Activated CD8-positive, alpha-beta T cell treated with anti-CD3 and anti-CD28 coated beads, Interleukin-2, amount 10 ng/mL, durations not matched to agents 7 days and 5 days (primary cell): ENCODE measurements around the gene GIPC1. TPM values are rescaled to one million over a fixed set of nuclear protein-coding genes. Genes with fewer than 3 reads are reported as not detected.
A peak's percentile ranks its signal among the peaks of the same experiment; 100 is the strongest.
"Not testable (repeated sequence)": the region's sequence is repeated elsewhere in the genome, so short reads cannot be mapped to it uniquely, and the experiment has no call there.

Source experiments
- ATAC-seq: fragments of 150-1000 bp; cut with Tn5 transposase; one replicate; pipeline ENCODE4 v1.10.0; 2021; ENCODE audit warnings: moderate library complexity
- CTCF ChIA-PET: fragments of 350-600 bp; sonication (Branson Sonifier 250); formaldehyde crosslinking; loops from one replicate; lab custom pipeline; 2021; ENCODE audit warnings: antibody characterized with exemption; lab: Charles Lee
- POLR2A ChIA-PET: fragments of 350-600 bp; sonication (Branson Sonifier 250); formaldehyde crosslinking; loops from one replicate; lab custom pipeline; 2021; ENCODE audit warnings: antibody characterized with exemption; lab: Charles Lee
- DNase-seq: peaks from one replicate; pipeline ENCODE4 v3.0.0-alpha.2; 2020
- H3K27ac Mint-ChIP-seq: one replicate; pipeline ENCODE4 v1.8.0; 2021; ENCODE audit warnings: mild to moderate bottlenecking, mixed read lengths
- H3K27me3 Mint-ChIP-seq: one replicate; pipeline ENCODE4 v1.8.0; 2021; ENCODE audit warnings: low read depth, mixed read lengths
- H3K36me3 Mint-ChIP-seq: one replicate; pipeline ENCODE4 v1.8.0; 2021; ENCODE audit warnings: low read depth, mixed read lengths
- H3K4me1 Mint-ChIP-seq: one replicate; pipeline ENCODE4 v1.8.0; 2021; ENCODE audit warnings: low read depth, mixed read lengths
- H3K4me3 Mint-ChIP-seq: one replicate; pipeline ENCODE4 v1.8.0; 2021; ENCODE audit warnings: mild to moderate bottlenecking, mixed read lengths
- H3K9me3 Mint-ChIP-seq: one replicate; pipeline ENCODE4 v1.8.0; 2022; ENCODE audit warnings: mixed read lengths; ENCODE audit not compliant: insufficient read depth
- total RNA-seq, 2 experiments: library from RNA; stranded (reverse); gene quantifications; one replicate each; pipeline ENCODE4 v1.2.3, GENCODE V29; 2021

The GIPC1 gene
- total RNA-seq, 2 experiments from 2014 or later: 37.9 to 39.3 TPM

GRCh38 chr19:14467816-14468215, 28.1 kb downstream of the GIPC1 start:
- POLR2A ChIA-PET: interaction anchor here (1.2 kb wide), 1 partner anchor 48 kb away, joined by 5 read pairs; the partner anchor contains the start of gene DDX39A
- no peak for DNase-seq

DNA sequence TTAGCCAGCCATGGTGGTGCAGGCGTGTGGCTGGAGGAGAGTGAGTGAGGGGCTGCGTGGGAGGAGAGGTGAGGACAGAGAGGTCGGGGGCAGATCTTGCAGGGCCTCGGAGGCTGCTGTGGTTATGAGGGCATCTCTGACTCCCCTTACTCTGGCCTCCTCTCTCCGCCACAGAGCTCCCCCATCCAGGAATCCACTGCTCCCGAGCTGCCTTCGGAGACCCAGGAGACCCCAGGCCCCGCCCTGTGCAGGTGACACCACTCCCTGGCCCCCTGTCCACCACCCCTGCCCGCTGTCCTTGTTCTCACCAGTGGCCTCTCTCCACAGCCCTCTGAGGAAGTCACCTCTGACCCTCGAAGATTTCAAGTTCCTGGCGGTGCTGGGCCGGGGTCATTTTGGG, 28.5 kb downstream of the GIPC1 start:
- peaks cover 9% of the 10 kb centered on the region for H3K4me1 Mint-ChIP-seq
- H3K27me3 Mint-ChIP-seq: no peaks in the 10 kb centered on the region
- no peak for DNase-seq
- POLR2A ChIA-PET: no interaction called here
- CTCF ChIA-PET: interaction anchor here (1.5 to 2.3 kb wide), 3 partner anchors 13 to 35 kb away, joined by 3 to 12 read pairs (median 11); partner anchors contain the start of gene PKN1
- no peak for ATAC-seq
- peaks cover 44% of the 10 kb centered on the region for H3K36me3 Mint-ChIP-seq
- no peaks in the 10 kb centered on the region for H3K9me3 Mint-ChIP-seq
- no peak overlapping the region for H3K27ac Mint-ChIP-seq
- no peak overlapping the region for H3K4me3 Mint-ChIP-seq

More at GRCh38 chr19:14467816-14468215, 28.1 kb downstream of the GIPC1 start:
- Mint-ChIP-seq H3K9me3 (no peaks in the 10 kb centered on the region), H3K27me3 (peaks cover 3% of the 10 kb centered on the region), H3K4me1 (peaks cover 12% of the 10 kb centered on the region), H3K27ac (no peak overlapping the region), H3K4me3 (no peak overlapping the region), H3K36me3 (peaks cover 40% of the 10 kb centered on the region)
- CTCF ChIA-PET: interaction anchor here (0.7 to 2.3 kb wide), 5 partner anchors 13 to 330 kb away, joined by 3 to 12 read pairs (median 4); partner anchors contain the start of gene PKN1
- ATAC-seq: no peak

GRCh38 chr19:14463747-14464146, 32.2 kb downstream of the GIPC1 start:
- H3K4me3 Mint-ChIP-seq: no peak overlapping the region
- H3K27ac Mint-ChIP-seq: no peak overlapping the region
- no peak for ATAC-seq
- DNase-seq: no peak
- peaks cover 11% of the 10 kb centered on the region for H3K4me1 Mint-ChIP-seq
- ChIA-PET POLR2A (no interaction called here), CTCF (interaction anchor here (2.7 kb wide), 1 partner anchor 16 kb away, joined by 16 read pairs; no protein-coding TSS in a partner anchor)
- no peaks in the 10 kb centered on the region for H3K27me3 Mint-ChIP-seq
- peaks cover 57% of the 10 kb centered on the region for H3K36me3 Mint-ChIP-seq
- no peaks in the 10 kb centered on the region for H3K9me3 Mint-ChIP-seq

DNA sequence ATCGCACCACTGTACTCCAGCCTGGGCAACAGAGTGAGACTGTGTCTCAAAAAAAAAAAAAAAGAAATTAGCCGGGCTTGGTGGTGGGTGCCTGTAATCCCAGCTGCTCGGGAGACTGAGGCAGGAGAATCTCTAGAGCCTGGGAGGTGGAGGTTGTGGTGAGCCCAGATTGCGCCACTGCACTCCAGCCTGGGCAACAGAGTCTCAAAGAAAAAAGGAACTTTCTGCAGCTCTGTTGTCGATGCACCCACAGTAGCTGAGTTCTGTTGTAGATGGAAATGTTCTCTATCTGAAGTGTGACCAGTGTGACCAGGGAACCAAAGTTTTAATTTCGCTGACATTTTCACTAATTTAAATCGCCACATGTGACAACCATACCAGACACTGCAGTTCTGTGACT, 33.5 kb downstream of the GIPC1 start:
- CTCF ChIA-PET, H3K27me3 Mint-ChIP-seq, H3K9me3 Mint-ChIP-seq, DNase-seq, ATAC-seq, H3K4me3 Mint-ChIP-seq, POLR2A ChIA-PET, H3K27ac Mint-ChIP-seq: not testable (repeated sequence)
- Mint-ChIP-seq H3K36me3 (peaks cover 62% of the 10 kb centered on the region), H3K4me1 (peaks cover 17% of the 10 kb centered on the region)

DNA sequence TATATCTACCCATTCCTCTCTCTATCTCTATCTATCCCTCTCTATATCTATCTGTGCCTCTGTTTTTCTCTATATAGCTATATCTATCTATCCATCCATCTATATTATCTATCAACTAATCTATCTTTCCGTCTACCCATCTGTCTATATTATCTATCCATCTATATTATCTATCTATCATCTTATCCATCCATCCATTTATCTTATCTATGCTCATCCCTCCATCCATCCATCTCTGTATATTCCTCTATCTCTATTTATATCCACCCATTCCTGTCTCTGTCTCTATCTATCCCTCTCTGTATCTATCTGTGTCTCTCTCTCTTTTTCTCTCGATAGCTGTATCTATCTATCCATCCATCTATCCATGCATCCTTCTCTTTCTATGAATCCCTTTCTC, 35.0 kb downstream of the GIPC1 start:
- ATAC-seq (no peak), DNase-seq (no peak)
- ChIA-PET CTCF (interaction anchor here (1.4 kb wide), 1 partner anchor 11 kb away, joined by 3 read pairs; no protein-coding TSS in a partner anchor), POLR2A (no interaction called here)
- Mint-ChIP-seq H3K4me3 (no peak overlapping the region), H3K27ac (peak overlapping the region; percentile 27), H3K36me3 (peaks cover 65% of the 10 kb centered on the region), H3K27me3 (no peaks in the 10 kb centered on the region), H3K9me3 (no peaks in the 10 kb centered on the region), H3K4me1 (peaks cover 17% of the 10 kb centered on the region)

- ChIA-PET CTCF (interaction anchor here (1.0 to 1.1 kb wide), 3 partner anchors 12 to 20 kb away, joined by 3 to 4 read pairs (median 4); partner anchors contain the start of gene PTGER1), POLR2A (interaction anchor here (0.8 to 1.3 kb wide), 2 partner anchors 13 to 49 kb away, joined by 3 read pairs; no protein-coding TSS in a partner anchor)
- Mint-ChIP-seq H3K9me3 (no peaks in the 10 kb centered on the region), H3K27me3 (no peaks in the 10 kb centered on the region), H3K4me1 (peaks cover 17% of the 10 kb centered on the region), H3K4me3 (no peak overlapping the region), H3K27ac (peak overlapping the region; percentile 70), H3K36me3 (peaks cover 65% of the 10 kb centered on the region)
- DNase-seq (peak; percentile 70), ATAC-seq (peak; percentile 95)
These were observed 36.2 kb downstream of the GIPC1 start for GRCh38 chr19:14459703-14460102.

- H3K4me1 Mint-ChIP-seq, H3K27me3 Mint-ChIP-seq, ATAC-seq, POLR2A ChIA-PET, H3K4me3 Mint-ChIP-seq, H3K9me3 Mint-ChIP-seq, H3K27ac Mint-ChIP-seq, DNase-seq: not testable (repeated sequence)
- CTCF ChIA-PET: interaction anchor here (1.3 kb wide), 1 partner anchor 28 kb away, joined by 4 read pairs; no protein-coding TSS in a partner anchor
- peaks cover 62% of the 10 kb centered on the region for H3K36me3 Mint-ChIP-seq
These were observed 43.6 kb downstream of the GIPC1 start for GRCh38 chr19:14452303-14452702.

GRCh38 chr19:14450876-14451275, 45.1 kb downstream of the GIPC1 start:
- no peak for DNase-seq
- ATAC-seq: no peak
- ChIA-PET POLR2A (no interaction called here), CTCF (no interaction called here)
- peaks cover 67% of the 10 kb centered on the region for H3K36me3 Mint-ChIP-seq
- no peak overlapping the region for H3K4me3 Mint-ChIP-seq
- no peaks in the 10 kb centered on the region for H3K9me3 Mint-ChIP-seq
- no peaks in the 10 kb centered on the region for H3K27me3 Mint-ChIP-seq
- no peak overlapping the region for H3K27ac Mint-ChIP-seq
- peaks cover 7% of the 10 kb centered on the region for H3K4me1 Mint-ChIP-seq

DNA sequence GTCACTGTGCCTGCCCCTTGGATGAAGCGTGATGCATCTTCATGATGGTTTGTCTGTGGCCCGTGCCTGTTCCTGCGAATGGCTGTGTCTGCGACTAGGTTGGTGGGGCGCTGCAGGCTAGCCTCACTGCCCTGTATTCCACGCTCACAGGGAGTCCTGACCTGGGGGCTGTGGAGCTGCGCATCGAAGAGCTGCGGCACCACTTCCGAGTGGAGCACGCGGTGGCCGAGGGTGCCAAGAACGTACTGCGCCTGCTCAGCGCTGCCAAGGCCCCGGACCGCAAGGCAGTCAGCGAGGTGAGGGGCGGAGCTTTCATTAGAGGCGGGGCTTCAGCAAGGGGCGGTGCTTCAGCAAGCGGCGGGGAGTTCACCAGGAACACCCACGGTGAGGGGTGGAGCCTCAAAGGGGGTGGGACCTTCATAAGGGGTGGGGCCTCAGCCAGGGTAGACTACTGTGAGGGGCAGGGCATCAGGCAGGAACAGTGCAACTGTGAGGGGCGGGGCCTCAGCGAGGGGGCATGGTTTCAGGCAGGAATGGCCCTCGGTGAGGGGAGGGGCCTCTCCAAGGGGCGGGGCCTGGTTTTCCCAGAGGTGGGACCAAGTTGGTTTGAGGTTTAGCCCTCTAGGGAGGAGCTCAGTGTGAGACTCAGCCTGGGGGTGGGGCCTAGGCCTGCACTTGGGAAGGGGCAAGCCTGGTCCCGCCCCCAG, 45.6 kb downstream of the GIPC1 start:
- Mint-ChIP-seq H3K4me3 (no peak overlapping the region), H3K27ac (no peak overlapping the region), H3K27me3 (no peaks in the 10 kb centered on the region), H3K4me1 (peaks cover 7% of the 10 kb centered on the region), H3K9me3 (no peaks in the 10 kb centered on the region), H3K36me3 (peaks cover 66% of the 10 kb centered on the region)
- ChIA-PET POLR2A (interaction anchor here (0.9 kb wide), 1 partner anchor 40 kb away, joined by 3 read pairs; no protein-coding TSS in a partner anchor), CTCF (no interaction called here)
- peak; percentile 76 for DNase-seq
- ATAC-seq: peak; percentile 93

- CTCF ChIA-PET: no interaction called here
- Mint-ChIP-seq H3K9me3 (no peaks in the 10 kb centered on the region), H3K4me1 (peaks cover 8% of the 10 kb centered on the region), H3K36me3 (peaks cover 67% of the 10 kb centered on the region), H3K27ac (no peak overlapping the region), H3K27me3 (no peaks in the 10 kb centered on the region), H3K4me3 (no peak overlapping the region)
- no peak for DNase-seq
- ATAC-seq: no peak
- POLR2A ChIA-PET: no interaction called here
These were observed 46.6 kb downstream of the GIPC1 start for GRCh38 chr19:14449321-14449720.

DNA sequence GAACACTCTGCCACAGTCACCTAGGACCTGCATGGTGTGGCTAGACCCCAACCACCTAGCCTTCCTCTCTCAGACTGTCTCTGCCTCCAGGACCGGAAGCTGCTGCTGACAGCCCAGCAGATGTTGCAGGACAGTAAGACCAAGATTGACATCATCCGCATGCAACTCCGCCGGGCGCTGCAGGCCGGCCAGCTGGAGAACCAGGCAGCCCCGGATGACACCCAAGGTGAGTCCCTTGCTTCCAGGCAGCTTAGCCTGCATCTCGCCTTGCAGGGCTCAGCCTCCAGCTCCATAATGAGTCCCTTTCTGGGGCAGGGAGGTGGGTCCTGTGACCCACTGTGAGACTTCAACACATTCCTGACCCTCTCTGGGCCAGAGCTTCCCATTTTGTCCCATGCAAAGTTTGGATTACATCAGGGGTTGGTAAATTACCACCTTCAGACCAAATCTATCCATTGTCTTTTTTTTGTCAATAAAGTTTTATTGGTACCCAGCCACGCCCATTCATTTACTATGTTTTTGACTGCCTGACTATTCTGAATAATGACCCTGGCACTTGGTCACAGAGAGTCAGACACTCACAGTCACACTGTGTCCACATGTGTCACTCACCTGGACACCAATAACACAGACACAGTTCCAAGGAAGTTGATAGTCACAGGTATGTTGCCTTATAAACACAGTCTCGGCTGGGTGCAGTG, 49.4 kb downstream of the GIPC1 start:
- ChIA-PET CTCF (interaction anchor here (1.5 kb wide), 1 partner anchor 14 kb away, joined by 4 read pairs; no protein-coding TSS in a partner anchor), POLR2A (no interaction called here)
- Mint-ChIP-seq H3K27me3 (no peaks in the 10 kb centered on the region), H3K27ac (no peak overlapping the region), H3K4me3 (no peak overlapping the region), H3K36me3 (peaks cover 69% of the 10 kb centered on the region), H3K9me3 (no peaks in the 10 kb centered on the region), H3K4me1 (peaks cover 15% of the 10 kb centered on the region)
- DNase-seq (no peak), ATAC-seq (no peak)
